ENCODE data around the gene CEP192. TPM values are rescaled to one million over a fixed set of nuclear protein-coding genes. Genes with fewer than 3 reads are reported as not detected.

CEP192 gene
- total and polyA plus RNA-seq, 2 of the 4 experiments (the other 2 are of a cell fraction): 17.2 to 29.0 TPM

GRCh38 chr18:12963069-12963468, 28.1 kb upstream of the CEP192 start:
- TF ChIP-seq MXI1 (IDR thresholded peaks at IDR 0.05; ENCODE audit: borderline replicate concordance, low read depth, low read length) (no peak), FOS (IDR thresholded peaks at IDR 0.05; ENCODE audit: low read depth, low read length) (no peak), MAZ (IDR thresholded peaks at IDR 0.05; ENCODE audit: borderline replicate concordance, low read depth, low read length) (no peak), CTCF (conservative IDR thresholded peaks at IDR 0.05; ENCODE audit: low read depth, low read length) (no peak), RFX5 (IDR thresholded peaks at IDR 0.05; ENCODE audit: low read depth, low read length) (no peak), NFE2L2 (IDR thresholded peaks at IDR 0.05; ENCODE audit: low read depth, low read length) (no peak), SMC3 (IDR thresholded peaks at IDR 0.05; ENCODE audit: low read depth, low read length) (no peak), BHLHE40 (IDR thresholded peaks at IDR 0.05; ENCODE audit: low read depth, low read length) (no peak), RAD21 (IDR thresholded peaks at IDR 0.05; ENCODE audit: low read length) (no peak)
- TF ChIP-seq, protein P1, sequence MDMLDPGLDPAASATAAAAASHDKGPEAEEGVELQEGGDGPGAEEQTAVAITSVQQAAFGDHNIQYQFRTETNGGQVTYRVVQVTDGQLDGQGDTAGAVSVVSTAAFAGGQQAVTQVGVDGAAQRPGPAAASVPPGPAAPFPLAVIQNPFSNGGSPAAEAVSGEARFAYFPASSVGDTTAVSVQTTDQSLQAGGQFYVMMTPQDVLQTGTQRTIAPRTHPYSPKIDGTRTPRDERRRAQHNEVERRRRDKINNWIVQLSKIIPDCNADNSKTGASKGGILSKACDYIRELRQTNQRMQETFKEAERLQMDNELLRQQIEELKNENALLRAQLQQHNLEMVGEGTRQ (IDR thresholded peaks at IDR 0.05; ENCODE audit: low read depth, low read length): no peak

More at GRCh38 chr18:12963069-12963468, 28.1 kb upstream of the CEP192 start:
- H2AK5ac ChIP-seq (ENCODE audit: low read depth, low read length): no peak overlapping the region
- peaks cover 38 to 39% of the 10 kb centered on the region in 2 experiments for H3K79me1 ChIP-seq (ENCODE audit: low read depth in 1 of 2, low read length in 2 of 2)
- no CpG with 5 or more reads among the region's 1 CpG for WGBS, 2 experiments (ENCODE audit: extremely low coverage in 2 of 2, insufficient read length in 1 of 2)
- H3K27ac ChIP-seq (ENCODE audit: insufficient read depth, low read length): no peak overlapping the region
- H3K9me1 ChIP-seq (ENCODE audit: insufficient read depth, low read length): 0 out of 2 replicates have a peak, but pooled peaks cover 2% of the 10 kb centered on the region
- CTCF ChIA-PET: no interaction called here
- H3K4me3 ChIP-seq (ENCODE audit: insufficient read depth, low read depth, low read length): no peak overlapping the region
- DNase-seq (peak; percentile 73), ATAC-seq (ENCODE audit: low read depth) (peak; percentile 42; the same call in 1 of the 2 replicates)
- H4K8ac ChIP-seq (ENCODE audit: low read depth in 2 of 2, low read length in 2 of 2): no peak overlapping the region
- no peak overlapping the region for H4K91ac ChIP-seq (ENCODE audit: insufficient read depth, low read depth, low read length)
- peaks cover 10% of the 10 kb centered on the region for H3K36me3 ChIP-seq (ENCODE audit: control insufficient read depth, insufficient read depth, low read length)
- H3K9ac ChIP-seq (ENCODE audit: low read depth, low read length): no peak overlapping the region
- no peaks in the 10 kb centered on the region for H3K4me1 ChIP-seq (ENCODE audit: control insufficient read depth, insufficient read depth, low read length)
- dilution Hi-C loops (cut with HindIII; ENCODE audit: low sequenced_read_pairs, unreplicated experiment) (no loop called here), in situ Hi-C loops (cut with MboI; ENCODE audit: low sequenced_read_pairs) (no loop called here), intact Hi-C loops (cut with micrococcal nuclease) (no loop called here)
- no TSS peak for BruUV-seq (replicated peaks)
- no peak overlapping the region for H3K23ac ChIP-seq (ENCODE audit: low read depth, low read length)
- no peak overlapping the region for H2BK120ac ChIP-seq (ENCODE audit: low read depth, low read length)
- no peak overlapping the region for H3K14ac ChIP-seq (replicated peaks; ENCODE audit: low read depth, low read length)
- POLR2A ChIA-PET (ENCODE audit: unreplicated experiment): interaction anchor here (0.5 kb wide), 1 partner anchor 241 kb away, joined by 7 read pairs; no protein-coding TSS in a partner anchor
- H2BK20ac ChIP-seq (ENCODE audit: low read depth, low read length): no peak overlapping the region
- no peaks in the 10 kb centered on the region for H4K20me1 ChIP-seq (ENCODE audit: insufficient read depth, low read length)
- no peak overlapping the region for H3K4ac ChIP-seq (ENCODE audit: low read depth, low read length)
- no peak overlapping the region for H4K5ac ChIP-seq (ENCODE audit: low read depth, low read length)
- no peaks in the 10 kb centered on the region for H3K9me3 ChIP-seq (ENCODE audit: control insufficient read depth, insufficient read depth, low read length)
- no peak overlapping the region for H2BK5ac ChIP-seq (ENCODE audit: low read depth, low read length, poor library complexity, severe bottlenecking)
- no peaks in the 10 kb centered on the region for H3K27me3 ChIP-seq (ENCODE audit: control insufficient read depth, insufficient read depth, low read length)
- H3K18ac ChIP-seq (ENCODE audit: low read depth, low read length): no peak overlapping the region
- H3K4me2 ChIP-seq (ENCODE audit: low read depth, low read length): no peak overlapping the region
- H2BK15ac ChIP-seq (ENCODE audit: low read depth, low read length): no peak overlapping the region
- no peak overlapping the region for H3K56ac ChIP-seq (ENCODE audit: extremely low read depth, insufficient read depth, low read length)
- no peak overlapping the region for H2AFZ ChIP-seq (replicated peaks; ENCODE audit: low read length, poor library complexity)
- no peak overlapping the region for H2AK9ac ChIP-seq (replicated peaks; ENCODE audit: low read depth, low read length, poor library complexity)

Measured in IMR-90 (cell line).